Measurements from ENCODE around the gene PLTP. TPM values are rescaled to one million over a fixed set of nuclear protein-coding genes. Genes with fewer than 3 reads are reported as not detected.

The PLTP gene
- total RNA-seq, 4 donors from 2014 or later: 37.4 to 114 (median 83.2) TPM

DNA sequence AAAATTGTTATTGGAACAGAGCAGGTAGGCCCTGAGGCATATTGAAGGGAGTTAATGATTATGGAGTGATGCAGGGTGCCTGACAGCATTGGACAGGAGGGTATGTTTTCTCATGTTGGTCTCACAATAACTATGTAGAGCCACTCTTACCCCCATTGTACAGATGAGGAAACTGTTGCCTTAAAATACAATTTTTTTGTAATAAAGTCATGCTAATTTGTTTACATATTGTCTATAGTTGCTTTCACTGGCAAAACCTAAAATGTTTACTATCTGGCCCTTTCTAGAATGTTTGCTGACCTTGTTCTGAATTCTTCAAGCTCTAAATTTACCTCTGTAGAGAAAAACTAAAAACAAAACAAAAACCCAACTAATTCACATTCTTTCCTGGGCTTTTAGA, 60.5 kb downstream of the PLTP start:
- intact Hi-C loops (cut with DNase I; ENCODE audit: low total_unique reads): no loop called here
- TF ChIP-seq CTCF (IDR thresholded peaks at IDR 0.05) (no peak), POLR2A (IDR thresholded peaks at IDR 0.05) (no peak)

GRCh38 chr20:45850926-45851325, 61.0 kb downstream of the PLTP start:
- WGBS, 2 donors: 92 to 100% methylated on average over 1 of the region's 1 CpG

More for the DNA sequence above, 60.5 kb downstream of the PLTP start:
- no peak for DNase-seq (ENCODE audit: low spot score in 2 of 2)
- no peak overlapping the region for H3K4me3 ChIP-seq (ENCODE audit: low read depth, poor library complexity, severe bottlenecking)

GRCh38 chr20:45850238-45850637, 61.7 kb downstream of the PLTP start:
- no peak overlapping the region for H3K4me3 ChIP-seq (ENCODE audit: low read depth, poor library complexity, severe bottlenecking)
- WGBS, 2 donors: 100% methylated on average over 2 of the region's 2 CpGs
- DNase-seq (ENCODE audit: low spot score in 2 of 2): no peak
- no peak for TF ChIP-seq POLR2A (IDR thresholded peaks at IDR 0.05)
- TF ChIP-seq CTCF (IDR thresholded peaks at IDR 0.05): no peak
- intact Hi-C loops (cut with DNase I; ENCODE audit: low total_unique reads): no loop called here

More at GRCh38 chr20:45850926-45851325, 61.0 kb downstream of the PLTP start:
- TF ChIP-seq POLR2A (IDR thresholded peaks at IDR 0.05): no peak
- no peak for TF ChIP-seq CTCF (IDR thresholded peaks at IDR 0.05)
- no peak for DNase-seq (ENCODE audit: low spot score in 2 of 2)
- H3K4me3 ChIP-seq (ENCODE audit: low read depth, poor library complexity, severe bottlenecking): no peak overlapping the region
- intact Hi-C loops (cut with DNase I; ENCODE audit: low total_unique reads): no loop called here

DNA sequence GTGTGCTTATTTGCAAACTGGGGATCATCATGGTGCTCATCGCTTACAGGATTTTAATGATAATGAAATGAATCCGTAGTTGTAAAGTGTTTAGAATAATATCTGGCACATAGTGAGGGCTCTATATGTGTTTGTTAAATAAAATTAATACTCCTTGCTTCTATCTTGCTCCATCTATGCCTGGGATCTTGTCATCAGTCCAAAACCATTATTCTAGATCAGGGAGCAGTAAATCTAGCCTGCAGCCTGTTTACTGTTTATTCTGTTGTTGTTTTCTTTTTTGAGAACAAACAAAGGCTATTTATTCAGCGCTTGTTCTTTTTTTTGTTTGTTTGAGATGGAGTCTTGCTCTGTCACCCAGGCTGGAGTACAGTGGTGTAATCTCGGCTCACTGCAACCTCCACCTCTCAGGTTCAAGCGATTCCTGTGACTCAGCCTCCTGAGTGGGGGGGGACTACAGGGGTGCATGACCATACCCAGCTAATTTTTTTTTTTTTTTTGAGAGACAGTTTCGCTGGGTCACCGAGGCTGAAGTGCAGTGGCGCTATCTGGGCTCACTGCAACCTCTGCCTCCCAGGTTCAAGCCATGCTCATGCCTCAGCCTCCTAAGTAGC, 62.9 kb downstream of the PLTP start:
- H3K4me3 ChIP-seq (ENCODE audit: low read depth, poor library complexity, severe bottlenecking): no peak overlapping the region
- TF ChIP-seq POLR2A (IDR thresholded peaks at IDR 0.05) (no peak), CTCF (IDR thresholded peaks at IDR 0.05) (no peak)
- DNase-seq (ENCODE audit: low spot score in 2 of 2): no peak
- 90 to 96% methylated on average over 8 of the region's 8 CpGs for WGBS, 2 donors
- intact Hi-C loops (cut with DNase I; ENCODE audit: low total_unique reads): no loop called here

Other genes starting within 250 kb of the PLTP start
- not detected for gene WFDC11, start 241.9 kb downstream of the PLTP start, total RNA-seq
- gene WFDC13, start 210.1 kb downstream of the PLTP start, total RNA-seq: not detected
- 1 to 10 TPM in 1 of 4 donors, under 1 TPM in 1, not detected in 2; 0.54 to 1.9 TPM for gene WFDC10B, start 207.1 kb downstream of the PLTP start, total RNA-seq
- gene SPINT4, start 189.8 kb downstream of the PLTP start, total RNA-seq: not detected
- 10 to 100 TPM in 3 of 4 donors, 1 to 10 TPM in 1; 8.4 to 37.2 (median 21.1) TPM for gene WFDC3, start 120.3 kb downstream of the PLTP start, total RNA-seq
- gene DNTTIP1, start 120.2 kb downstream of the PLTP start, total RNA-seq: 10 to 100 TPM; 24.5 to 62.9 (median 43.5) TPM
- 10 to 100 TPM in 2 of 4 donors, 1 to 10 TPM in 2; 1.1 to 24.1 (median 10.2) TPM for gene UBE2C, start 99.5 kb downstream of the PLTP start, total RNA-seq
- gene TNNC2, start 84.8 kb downstream of the PLTP start, total RNA-seq: 10 to 100 TPM in 1 of 4 donors, 1 to 10 TPM in 2, not detected in 1; 1.4 to 10.7 (median 2.6) TPM
- gene SNX21, start 78.4 kb downstream of the PLTP start, total RNA-seq: 100 to 1,000 TPM; 159 to 236 (median 203) TPM
- gene ACOT8, start 54.8 kb downstream of the PLTP start, total RNA-seq: 10 to 100 TPM; 57.6 to 84.9 (median 61.4) TPM
- gene ZSWIM3, start 54.5 kb downstream of the PLTP start, total RNA-seq: 1 to 10 TPM; 3.7 to 4.6 (median 4.0) TPM
- 10 to 100 TPM; 10.0 to 16.6 (median 13.5) TPM for gene ZSWIM1, start 30.9 kb downstream of the PLTP start, total RNA-seq
- 1 to 10 TPM in 2 of 4 donors, under 1 TPM in 2; 0.59 to 3.6 (median 1.8) TPM for gene SPATA25, start 24.5 kb downstream of the PLTP start, total RNA-seq
- gene NEURL2, start 20.9 kb downstream of the PLTP start, total RNA-seq: 10 to 100 TPM in 2 of 4 donors, 1 to 10 TPM in 2; 6.5 to 12.9 (median 9.5) TPM
- gene CTSA, start 20.8 kb downstream of the PLTP start, total RNA-seq: 100 to 1,000 TPM in 3 of 4 donors, 10 to 100 TPM in 1; 89.1 to 122 (median 111) TPM
- gene PCIF1, start 22.5 kb upstream of the PLTP start, total RNA-seq: 10 to 100 TPM; 34.5 to 63.2 (median 41.3) TPM
- gene ZNF335, start 60.0 kb upstream of the PLTP start, total RNA-seq: 10 to 100 TPM; 21.6 to 38.6 (median 30.7) TPM
- gene MMP9, start 96.8 kb upstream of the PLTP start, total RNA-seq: 1 to 10 TPM in 3 of 4 donors, not detected in 1; 1.8 to 7.0 (median 1.9) TPM
- not detected for gene SLC12A5, start 117.1 kb upstream of the PLTP start, total RNA-seq
- gene NCOA5, start 177.8 kb upstream of the PLTP start, total RNA-seq: 10 to 100 TPM; 27.7 to 51.5 (median 41.2) TPM
- gene CD40, start 206.2 kb upstream of the PLTP start, total RNA-seq: 10 to 100 TPM; 12.0 to 17.5 (median 15.9) TPM